Skeletal muscle tissue (tissue), 4 donors: ENCODE data around the gene CD320. TPM values are rescaled to one million over a fixed set of nuclear protein-coding genes. Genes with fewer than 3 reads are reported as not detected.
"Not testable (repeated sequence)": the region's sequence is repeated elsewhere in the genome, so short reads cannot be mapped to it uniquely, and the experiment has no call there.

Source experiments
- H3K27ac ChIP-seq: one replicate; pipeline ENCODE4 v1.7.0; 2013; ENCODE audit warnings: mild to moderate bottlenecking, low read depth, low read length, inconsistent platforms
- H3K27me3 ChIP-seq, 3 donors: one replicate each; pipeline ENCODE4 v1.7.0; 2013; ENCODE audit warnings: low read length in 3 of 3; ENCODE audit not compliant: control insufficient read depth in 3 of 3, insufficient read depth in 3 of 3
- H3K36me3 ChIP-seq, 3 donors: one replicate each; pipeline ENCODE4 v1.7.0; 2013; ENCODE audit warnings: low read length in 3 of 3; ENCODE audit not compliant: control insufficient read depth in 3 of 3, insufficient read depth in 3 of 3
- H3K4me1 ChIP-seq, 3 donors: one replicate each; pipeline ENCODE4 v1.7.0; 2013; ENCODE audit warnings: low read length in 3 of 3, mild to moderate bottlenecking in 3 of 3; ENCODE audit not compliant: control insufficient read depth in 3 of 3, insufficient read depth in 3 of 3
- H3K4me3 ChIP-seq, 3 donors: one replicate each; pipeline ENCODE4 v1.7.0; 2013; ENCODE audit warnings: low read length in 3 of 3
- H3K9ac ChIP-seq, 3 donors: one replicate each; pipeline ENCODE4 v1.7.0; 2013; ENCODE audit warnings: low read length in 3 of 3, mild to moderate bottlenecking in 3 of 3, moderate library complexity in 2 of 3, low read depth in 1 of 3
- H3K9me3 ChIP-seq, 3 donors: one replicate each; pipeline ENCODE4 v1.7.0; 2013; ENCODE audit warnings: low read length in 3 of 3; ENCODE audit not compliant: control insufficient read depth in 3 of 3
- total RNA-seq: library from RNA; depleted of rRNA; stranded (reverse); fragments of >200 nt; gene quantifications from one replicate; pipeline ENCODE4 v1.2.3, GENCODE V29; 2014
- donor health status: Osteomylitis.

CD320 gene
- total RNA-seq, 1 donor from 2014 or later, result 11.5 TPM

GRCh38 chr19:8342316-8342683, 34.1 kb upstream of the CD320 start:
- Histone ChIP-seq H3K27me3 (peaks cover 16 to 36% (median 19%) of the 10 kb centered on the region in 3 donors), H3K4me1 (peaks cover 0 to 7% (median 3%) of the 10 kb centered on the region in 3 donors), H3K4me3 (peak overlapping the region; percentile 20 to 68 (median 51)), H3K36me3 (no peaks in the 10 kb centered on the region), H3K9me3 (no peaks in the 10 kb centered on the region), H3K27ac (peak overlapping the region; percentile 86), H3K9ac (peak overlapping the region in 2 of 3 donors; percentile 56 to 68)

GRCh38 chr19:8341504-8341903, 33.3 kb upstream of the CD320 start:
- not testable (repeated sequence) for H3K36me3 ChIP-seq, H3K9me3 ChIP-seq, H3K4me1 ChIP-seq, H3K9ac ChIP-seq
- Histone ChIP-seq H3K4me3 (peak overlapping the region in 1 of 3 donors; percentile 38), H3K27me3 (peaks cover 16 to 40% (median 19%) of the 10 kb centered on the region in 3 donors), H3K27ac (peak overlapping the region; percentile 86)

GRCh38 chr19:8340341-8341096, 32.4 kb upstream of the CD320 start:
- Histone ChIP-seq H3K9ac (peak overlapping the region in 1 of 3 donors; percentile 45), H3K27me3 (peaks cover 19 to 46% (median 19%) of the 10 kb centered on the region in 3 donors), H3K27ac (peak overlapping the region; percentile 86), H3K4me1 (peaks cover 0 to 8% (median 3%) of the 10 kb centered on the region in 3 donors), H3K36me3 (no peaks in the 10 kb centered on the region), H3K4me3 (peak overlapping the region in 1 of 3 donors; percentile 22), H3K9me3 (no peaks in the 10 kb centered on the region)

- Histone ChIP-seq H3K4me3 (no peak overlapping the region), H3K9ac (no peak overlapping the region), H3K4me1 (peaks cover 0 to 13% (median 8%) of the 10 kb centered on the region in 3 donors), H3K27ac (no peak overlapping the region), H3K36me3 (no peaks in the 10 kb centered on the region), H3K9me3 (no peaks in the 10 kb centered on the region), H3K27me3 (peaks cover 24 to 56% (median 26%) of the 10 kb centered on the region in 3 donors)
Observed at GRCh38 chr19:8338835-8339234, 30.7 kb upstream of the CD320 start.

- H3K27me3 ChIP-seq, result peaks cover 26 to 57% (median 26%) of the 10 kb centered on the region in 3 donors
- no peaks in the 10 kb centered on the region for H3K36me3 ChIP-seq
- H3K27ac ChIP-seq, result no peak overlapping the region
- no peaks in the 10 kb centered on the region for H3K9me3 ChIP-seq
- H3K9ac ChIP-seq, result no peak overlapping the region
- peaks cover 0 to 16% (median 9%) of the 10 kb centered on the region in 3 donors for H3K4me1 ChIP-seq
- H3K4me3 ChIP-seq, result no peak overlapping the region
Observed at GRCh38 chr19:8337728-8338127, 29.6 kb upstream of the CD320 start.

- Histone ChIP-seq H3K27ac (no peak overlapping the region), H3K9me3 (no peaks in the 10 kb centered on the region), H3K4me3 (no peak overlapping the region), H3K4me1 (peaks cover 0 to 16% (median 9%) of the 10 kb centered on the region in 3 donors), H3K27me3 (peaks cover 20 to 52% (median 26%) of the 10 kb centered on the region in 3 donors), H3K9ac (no peak overlapping the region), H3K36me3 (no peaks in the 10 kb centered on the region)
Observed at GRCh38 chr19:8336660-8337059, 28.5 kb upstream of the CD320 start.

- no peaks in the 10 kb centered on the region for H3K9me3 ChIP-seq
- no peak overlapping the region for H3K27ac ChIP-seq
Observed at GRCh38 chr19:8336072-8336569, 28.0 kb upstream of the CD320 start.

GRCh38 chr19:8335343-8336071, 27.3 kb upstream of the CD320 start:
- H3K9me3 ChIP-seq, result no peaks in the 10 kb centered on the region
- H3K27ac ChIP-seq, result no peak overlapping the region
- H3K36me3 ChIP-seq, result no peaks in the 10 kb centered on the region
- peaks cover 20 to 47% (median 22%) of the 10 kb centered on the region in 3 donors for H3K27me3 ChIP-seq
- H3K9ac ChIP-seq, result no peak overlapping the region
- H3K4me1 ChIP-seq, result peaks cover 0 to 16% (median 9%) of the 10 kb centered on the region in 3 donors
- H3K4me3 ChIP-seq, result peak overlapping the region in 2 of 3 donors; percentile 29 to 40

More at GRCh38 chr19:8336072-8336569, 28.0 kb upstream of the CD320 start:
- H3K4me1 ChIP-seq, result peaks cover 0 to 16% (median 9%) of the 10 kb centered on the region in 3 donors
- H3K4me3 ChIP-seq, result no peak overlapping the region
- H3K27me3 ChIP-seq, result peaks cover 20 to 52% (median 26%) of the 10 kb centered on the region in 3 donors
- H3K9ac ChIP-seq, result no peak overlapping the region
- H3K36me3 ChIP-seq, result no peaks in the 10 kb centered on the region

- peaks cover 0 to 12% (median 9%) of the 10 kb centered on the region in 3 donors for H3K4me1 ChIP-seq
- H3K27me3 ChIP-seq, result peaks cover 19 to 43% (median 20%) of the 10 kb centered on the region in 3 donors
- H3K36me3 ChIP-seq, result no peaks in the 10 kb centered on the region
- peak overlapping the region in 2 of 3 donors; percentile 29 to 40 for H3K4me3 ChIP-seq
- H3K9ac ChIP-seq, result no peak overlapping the region
- no peaks in the 10 kb centered on the region for H3K9me3 ChIP-seq
- H3K27ac ChIP-seq, result no peak overlapping the region
Observed at GRCh38 chr19:8334458-8335342, 26.5 kb upstream of the CD320 start.
